Mesendoderm (in vitro differentiated cells): ENCODE measurements around the gene IFNK. TPM values are rescaled to one million over a fixed set of nuclear protein-coding genes. Genes with fewer than 3 reads are reported as not detected.

Experiments used
- DNase-seq: peaks from one replicate; pipeline ENCODE4 v3.0.0; 2013
- H2AK5ac ChIP-seq: 2 replicates; pipeline ENCODE4 v1.6.1; 2013; ENCODE audit warnings: low read length, inconsistent platforms
- H2BK120ac ChIP-seq: 2 replicates; pipeline ENCODE4 v1.6.1; 2013; ENCODE audit warnings: low read depth, mild to moderate bottlenecking, low read length, moderate library complexity, mixed read lengths
- H2BK15ac ChIP-seq: replicated peaks from 2 replicates; pipeline ENCODE4 v1.6.1; 2013; ENCODE audit warnings: low read depth, mild to moderate bottlenecking, moderate library complexity
- H2BK5ac ChIP-seq: 2 replicates; pipeline ENCODE4 v1.6.1; 2013; ENCODE audit warnings: low read length, inconsistent platforms
- H3K18ac ChIP-seq: 2 replicates; pipeline ENCODE4 v1.6.1; 2013; ENCODE audit warnings: mild to moderate bottlenecking, low read length, mixed read lengths
- H3K23ac ChIP-seq: one replicate; pipeline ENCODE4 v1.6.1; 2013; ENCODE audit warnings: low read length
- H3K27ac ChIP-seq: 2 replicates; pipeline ENCODE4 v1.5.1; 2013; ENCODE audit warnings: low read depth, mild to moderate bottlenecking, inconsistent platforms, low read length, moderate library complexity
- H3K27me3 ChIP-seq: 2 replicates; pipeline ENCODE4 v1.6.1; 2013; ENCODE audit warnings: low read length, control low read depth, mild to moderate bottlenecking, inconsistent platforms; ENCODE audit not compliant: insufficient read depth, poor library complexity
- H3K36me3 ChIP-seq: 2 replicates; pipeline ENCODE4 v1.6.1; 2013; ENCODE audit warnings: low read length, inconsistent platforms; ENCODE audit not compliant: control insufficient read depth, insufficient read depth
- H3K4ac ChIP-seq: one replicate; pipeline ENCODE4 v1.6.1; 2013; ENCODE audit warnings: low read depth, mild to moderate bottlenecking, low read length, moderate library complexity
- H3K4me1 ChIP-seq: 2 replicates; pipeline ENCODE4 v1.6.1; 2013; ENCODE audit warnings: low read depth, low read length, inconsistent platforms; ENCODE audit not compliant: control insufficient read depth
- H3K4me2 ChIP-seq: 2 replicates; pipeline ENCODE4 v1.6.1; 2013; ENCODE audit warnings: low read length
- H3K4me3 ChIP-seq: 2 replicates; pipeline ENCODE4 v1.5.1; 2013; ENCODE audit warnings: mild to moderate bottlenecking, low read length
- H3K56ac ChIP-seq: one replicate; pipeline ENCODE4 v1.6.1; 2013; ENCODE audit warnings: low read length
- H3K79me1 ChIP-seq: 2 replicates; pipeline ENCODE4 v1.6.1; 2013; ENCODE audit warnings: low read length, inconsistent platforms
- H3K79me2 ChIP-seq: 2 replicates; pipeline ENCODE4 v1.6.1; 2013; ENCODE audit warnings: mild to moderate bottlenecking, low read length; ENCODE audit not compliant: control insufficient read depth, insufficient read depth
- H3K9ac ChIP-seq: 2 replicates; pipeline ENCODE4 v1.6.1; 2013; ENCODE audit warnings: low read length, inconsistent platforms
- H4K5ac ChIP-seq: one replicate; pipeline ENCODE4 v1.6.1; 2013; ENCODE audit warnings: low read length
- H4K8ac ChIP-seq: one replicate; pipeline ENCODE4 v1.6.1; 2013; ENCODE audit warnings: low read depth, mild to moderate bottlenecking, control low read depth, low read length, moderate library complexity
- WGBS: extraction: QIAGEN DNeasy Blood & Tissue Kit; methylation state at CpG from one replicate; pipeline ENCODE4 v1.1.7; 2013; ENCODE audit warnings: low lambda C conversion rate, missing lambda C conversion rate; ENCODE audit not compliant: insufficient coverage; ENCODE audit errors: extremely low coverage; 5-methylcytosine and 5-hydroxymethylcytosine counted together
- polyA plus RNA-seq, 2 experiments: library from polyadenylated mRNA; stranded (reverse); fragments of 200-250 nt; gene quantifications; one replicate each; pipeline ENCODE4 v1.2.3, GENCODE V29; 2013

IFNK gene
- polyA plus RNA-seq (2013, experiment 1 of 2) = not detected
- not detected for polyA plus RNA-seq (2013, experiment 2 of 2)

- no peak within 1 kb of the TSS for H2AK5ac ChIP-seq
- no peaks in the 10 kb centered on the region for H3K27me3 ChIP-seq
- no peak within 1 kb of the TSS for H3K27ac ChIP-seq
- no peak within 1 kb of the TSS for H4K5ac ChIP-seq
- H3K9ac ChIP-seq = no peak within 1 kb of the TSS
- H3K4me3 ChIP-seq = no peak within 1 kb of the TSS
- no peaks in the 10 kb centered on the region for H3K36me3 ChIP-seq
- no peaks in the 10 kb centered on the region for H3K79me2 ChIP-seq
- no peak within 1 kb of the TSS for H3K23ac ChIP-seq
- peaks cover 6% of the 10 kb centered on the region for H3K4me1 ChIP-seq
- no peak within 1 kb of the TSS for H3K56ac ChIP-seq
- no CpG with 5 or more reads among the region's 2 CpGs for WGBS
- no peak within 1 kb of the TSS for H2BK5ac ChIP-seq
- no peak within 1 kb of the TSS for H2BK15ac ChIP-seq
- H3K79me1 ChIP-seq = no peaks in the 10 kb centered on the region
- H3K4me2 ChIP-seq = no peak within 1 kb of the TSS
- no peak within 1 kb of the TSS for H2BK120ac ChIP-seq
- DNase-seq = no peak
- H3K18ac ChIP-seq = no peak within 1 kb of the TSS
- H3K4ac ChIP-seq = no peak within 1 kb of the TSS
- H4K8ac ChIP-seq = no peak within 1 kb of the TSS
Measured at GRCh38 chr9:27524236-27524635, at the start of gene IFNK. TSS of gene IFNK (plus strand) at chr9:27524290. CDS start at chr9:27524337, 47 bp downstream.

- Histone ChIP-seq H3K56ac (no peak overlapping the region), H3K9ac (no peak overlapping the region), H3K27me3 (no peaks in the 10 kb centered on the region), H2BK15ac (no peak overlapping the region), H3K27ac (no peak overlapping the region), H4K8ac (no peak overlapping the region), H2BK120ac (no peak overlapping the region), H3K4ac (no peak overlapping the region), H3K18ac (no peak overlapping the region), H3K36me3 (no peaks in the 10 kb centered on the region), H4K5ac (no peak overlapping the region), H3K4me1 (no peaks in the 10 kb centered on the region), H3K79me1 (no peaks in the 10 kb centered on the region), H3K23ac (no peak overlapping the region), H3K79me2 (no peaks in the 10 kb centered on the region), H2BK5ac (no peak overlapping the region), H2AK5ac (no peak overlapping the region), H3K4me3 (no peak overlapping the region), H3K4me2 (no peak overlapping the region)
- no CpG with 5 or more reads among the region's 1 CpG for WGBS
- DNase-seq = no peak
Measured at GRCh38 chr9:27474305-27474704, 49.8 kb upstream of the IFNK start.

GRCh38 chr9:27475057-27475595 is 49.0 kb upstream of the IFNK start:
- H3K27ac ChIP-seq = no peak overlapping the region
- H3K56ac ChIP-seq = no peak overlapping the region
- no peak for DNase-seq
- H2AK5ac ChIP-seq = no peak overlapping the region
- H2BK5ac ChIP-seq = no peak overlapping the region
- no peaks in the 10 kb centered on the region for H3K36me3 ChIP-seq
- no peak overlapping the region for H3K9ac ChIP-seq
- no peaks in the 10 kb centered on the region for H3K79me2 ChIP-seq
- no CpG with 5 or more reads among the region's 7 CpGs for WGBS
- no peaks in the 10 kb centered on the region for H3K27me3 ChIP-seq
- no peak overlapping the region for H3K23ac ChIP-seq
- H3K4me3 ChIP-seq = no peak overlapping the region
- H3K18ac ChIP-seq = no peak overlapping the region
- H2BK120ac ChIP-seq = no peak overlapping the region
- no peak overlapping the region for H3K4me2 ChIP-seq
- H3K4ac ChIP-seq = no peak overlapping the region
- no peaks in the 10 kb centered on the region for H3K79me1 ChIP-seq
- H4K5ac ChIP-seq = no peak overlapping the region
- H2BK15ac ChIP-seq = no peak overlapping the region
- no peaks in the 10 kb centered on the region for H3K4me1 ChIP-seq
- no peak overlapping the region for H4K8ac ChIP-seq

- Histone ChIP-seq H4K8ac (no peak overlapping the region), H2BK15ac (no peak overlapping the region), H3K27ac (no peak overlapping the region), H2AK5ac (no peak overlapping the region), H3K27me3 (no peaks in the 10 kb centered on the region), H3K4me3 (no peak overlapping the region), H3K4me2 (no peak overlapping the region), H2BK120ac (no peak overlapping the region), H3K4me1 (no peaks in the 10 kb centered on the region), H3K56ac (no peak overlapping the region), H3K9ac (no peak overlapping the region), H3K23ac (no peak overlapping the region), H3K18ac (no peak overlapping the region), H3K79me1 (no peaks in the 10 kb centered on the region), H3K4ac (no peak overlapping the region), H2BK5ac (no peak overlapping the region), H3K36me3 (no peaks in the 10 kb centered on the region), H4K5ac (no peak overlapping the region), H3K79me2 (no peaks in the 10 kb centered on the region)
- no peak for DNase-seq
- no CpG with 5 or more reads among the region's 6 CpGs for WGBS
Measured at GRCh38 chr9:27476870-27477515, 47.1 kb upstream of the IFNK start.

- DNase-seq = no peak
- Histone ChIP-seq H2BK120ac (no peak overlapping the region), H3K27me3 (no peaks in the 10 kb centered on the region), H2AK5ac (no peak overlapping the region), H3K79me1 (no peaks in the 10 kb centered on the region), H3K9ac (no peak overlapping the region), H3K23ac (no peak overlapping the region), H4K5ac (no peak overlapping the region), H2BK15ac (no peak overlapping the region), H4K8ac (no peak overlapping the region), H3K4me2 (no peak overlapping the region), H3K36me3 (no peaks in the 10 kb centered on the region), H3K4me3 (no peak overlapping the region), H3K79me2 (no peaks in the 10 kb centered on the region), H3K56ac (no peak overlapping the region), H3K4ac (no peak overlapping the region), H2BK5ac (no peak overlapping the region), H3K18ac (no peak overlapping the region), H3K4me1 (no peaks in the 10 kb centered on the region), H3K27ac (no peak overlapping the region)
- no CpG with 5 or more reads among the region's 1 CpG for WGBS
Measured at GRCh38 chr9:27478322-27478721, 45.8 kb upstream of the IFNK start.

GRCh38 chr9:27482709-27483108 is 41.4 kb upstream of the IFNK start:
- Histone ChIP-seq H3K27ac (no peak overlapping the region), H2AK5ac (no peak overlapping the region), H3K4me2 (no peak overlapping the region), H3K4me3 (no peak overlapping the region), H3K18ac (no peak overlapping the region), H4K8ac (no peak overlapping the region), H3K36me3 (no peaks in the 10 kb centered on the region), H2BK15ac (no peak overlapping the region), H3K23ac (no peak overlapping the region), H3K9ac (no peak overlapping the region), H4K5ac (no peak overlapping the region), H3K4me1 (no peaks in the 10 kb centered on the region), H2BK5ac (no peak overlapping the region), H3K4ac (no peak overlapping the region), H3K79me2 (no peaks in the 10 kb centered on the region), H3K56ac (no peak overlapping the region), H3K27me3 (no peaks in the 10 kb centered on the region), H3K79me1 (no peaks in the 10 kb centered on the region), H2BK120ac (no peak overlapping the region)
- DNase-seq = no peak
- WGBS = no CpG with 5 or more reads among the region's 2 CpGs
